ENCODE data around the gene FSCN2.

GRCh38 chr17:81480140-81481072 lies 47.8 kb upstream of the FSCN2 start:
- TF ChIP-seq CTCF (IDR thresholded peaks at IDR 0.05) = no peak
- TF ChIP-seq POLR2A (IDR thresholded peaks at IDR 0.05) = no peak

All from lower leg skin (tissue), 3 donors.